GM21390 (cell line): Measurements from ENCODE around the gene BMAL1.

Source experiments
- ATAC-seq: cut with Tn5 transposase; IDR thresholded peaks from one replicate; pipeline ENCODE4 v1.9.1; 2021; ENCODE audit not compliant: unreplicated experiment

BMAL1 gene

GRCh38 chr11:13338427-13339069 is 61.0 kb downstream of the BMAL1 start:
- no peak for ATAC-seq

GRCh38 chr11:13339195-13340153 is 61.9 kb downstream of the BMAL1 start:
- ATAC-seq, result no peak

- no peak for ATAC-seq
These were observed 63.4 kb downstream of the BMAL1 start for GRCh38 chr11:13341026-13341425.

GRCh38 chr11:13343067-13343466 is 65.5 kb downstream of the BMAL1 start:
- peak; percentile 53 for ATAC-seq

GRCh38 chr11:13343931-13344717 is 66.5 kb downstream of the BMAL1 start:
- ATAC-seq, result peak; percentile 45

GRCh38 chr11:13344818-13345217 is 67.2 kb downstream of the BMAL1 start:
- ATAC-seq, result no peak

GRCh38 chr11:13346470-13346869 is 68.9 kb downstream of the BMAL1 start:
- no peak for ATAC-seq

GRCh38 chr11:13347901-13348300 is 70.3 kb downstream of the BMAL1 start:
- ATAC-seq, result no peak

- ATAC-seq, result no peak
These were observed 70.7 kb downstream of the BMAL1 start for GRCh38 chr11:13348305-13348704.

- no peak for ATAC-seq
These were observed 71.5 kb downstream of the BMAL1 start for GRCh38 chr11:13349046-13349445.

GRCh38 chr11:13349581-13349980 is 72.0 kb downstream of the BMAL1 start:
- ATAC-seq, result no peak

- ATAC-seq, result no peak
These were observed 75.1 kb downstream of the BMAL1 start for GRCh38 chr11:13352711-13353110.

- no peak for ATAC-seq
These were observed 76.7 kb downstream of the BMAL1 start for GRCh38 chr11:13354335-13354734.

GRCh38 chr11:13355191-13355590 is 77.6 kb downstream of the BMAL1 start:
- no peak for ATAC-seq

GRCh38 chr11:13357232-13357631 is 79.6 kb downstream of the BMAL1 start:
- ATAC-seq, result no peak

- ATAC-seq, result no peak
These were observed 81.1 kb downstream of the BMAL1 start for GRCh38 chr11:13358596-13359270.

GRCh38 chr11:13362596-13363109 is 85.1 kb downstream of the BMAL1 start:
- ATAC-seq, result no peak

GRCh38 chr11:13364388-13364787 is 86.8 kb downstream of the BMAL1 start:
- ATAC-seq, result no peak

- no peak for ATAC-seq
These were observed 88.9 kb downstream of the BMAL1 start for GRCh38 chr11:13366266-13367026.

- no peak for ATAC-seq
These were observed 89.5 kb downstream of the BMAL1 start for GRCh38 chr11:13367115-13367514.
